Mesangial cell (primary cell): ENCODE results near the gene HDAC5. TPM values are rescaled to one million over a fixed set of nuclear protein-coding genes. Genes with fewer than 3 reads are reported as not detected.

ENCODE experiments used
- total RNA-seq: library from RNA; depleted of rRNA; stranded (reverse); fragments of >200 nt; gene quantifications from 2 replicates; pipeline ENCODE4 v1.2.3, GENCODE V29; 2015

Gene HDAC5
- 21.3 and 61.7 TPM in 2 replicates for total RNA-seq

DNA sequence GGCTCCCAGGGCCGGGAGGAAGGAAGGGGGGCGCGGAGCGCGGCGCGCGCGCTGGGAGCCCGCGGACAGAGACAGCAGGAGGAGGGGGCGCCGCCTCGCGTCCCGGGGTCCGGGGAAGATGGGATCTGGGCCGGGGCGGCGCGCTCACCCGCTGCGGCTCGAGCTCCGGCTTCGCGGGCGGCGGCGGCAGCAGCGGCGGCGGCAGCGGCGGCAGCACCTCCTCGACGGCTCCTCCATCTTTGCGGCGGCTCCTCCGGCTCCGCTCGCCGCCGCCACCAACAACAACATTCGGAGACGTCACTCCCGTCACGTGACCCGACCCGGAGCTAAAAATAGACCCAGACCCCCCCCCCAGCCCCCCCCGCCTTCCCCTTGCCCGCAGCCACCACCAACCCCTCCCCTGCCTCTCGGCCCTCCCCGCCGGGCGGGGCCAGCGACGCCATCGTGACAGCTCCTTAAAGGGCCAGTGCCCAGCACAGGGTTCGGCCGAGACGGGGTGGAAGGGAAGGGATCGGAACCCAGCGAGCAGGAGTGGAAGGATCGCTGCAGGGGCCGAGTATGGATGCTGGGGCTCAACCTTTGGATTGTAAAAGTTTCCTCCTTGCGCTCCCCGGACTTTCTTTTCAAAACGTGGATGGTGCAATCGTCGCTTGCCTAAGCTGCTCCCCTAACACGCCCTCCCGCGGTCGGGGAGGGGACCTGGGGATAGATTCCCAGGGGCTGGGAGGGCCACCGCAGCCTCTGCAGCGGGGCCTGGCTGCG, at the start of gene HDAC5:
Gene HDAC5, minus strand, starts transcription at position 286 of the 762 bp plus-strand sequence. CDS start 6,126 bp downstream, outside the sequence.

GRCh38 chr17:44170499-44171201, 47.2 kb upstream of the HDAC5 start, which contains the start of gene ASB16:
Gene ASB16 (plus strand): TSS chr17:44170704. CDS start chr17:44170790, 86 bp downstream.

DNA sequence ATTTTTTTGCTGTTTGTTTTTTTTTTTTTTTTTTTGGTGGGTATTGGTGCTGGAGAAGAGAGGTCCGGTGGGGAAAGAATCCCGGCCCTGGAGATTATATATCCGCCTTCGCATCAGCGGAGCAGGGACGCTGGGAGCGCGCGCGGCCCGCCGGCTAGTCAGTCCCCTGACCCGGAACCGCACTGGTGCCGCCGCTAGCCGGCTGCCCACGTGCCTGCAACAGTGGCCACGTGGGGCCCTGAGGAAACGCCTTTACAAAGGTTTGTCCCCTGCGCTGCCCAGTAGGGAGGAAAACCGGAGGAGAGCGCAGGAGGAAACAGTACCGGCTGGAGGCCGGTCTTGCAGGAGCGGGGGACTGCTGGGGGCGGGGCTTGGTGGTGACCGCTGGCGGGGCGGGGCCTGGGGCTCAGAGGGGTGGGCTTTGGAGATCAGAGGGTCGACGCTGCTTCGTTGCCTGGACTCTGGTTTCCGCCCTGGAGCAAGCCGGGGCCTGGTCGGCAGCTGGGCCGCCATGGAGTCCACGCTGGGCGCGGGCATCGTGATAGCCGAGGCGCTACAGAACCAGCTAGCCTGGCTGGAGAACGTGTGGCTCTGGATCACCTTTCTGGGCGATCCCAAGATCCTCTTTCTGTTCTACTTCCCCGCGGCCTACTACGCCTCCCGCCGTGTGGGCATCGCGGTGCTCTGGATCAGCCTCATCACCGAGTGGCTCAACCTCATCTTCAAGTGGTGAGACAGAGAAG, 52.8 kb downstream of the HDAC5 start, which contains the start of gene G6PC3:
Gene G6PC3, plus strand, starts transcription at position 281 of the 743 bp plus-strand sequence. Its CDS starts 231 bp downstream, at position 512.

GRCh38 chr17:44066204-44066930, 57.1 kb downstream of the HDAC5 start, which contains the start of gene LSM12:
Gene LSM12 (minus strand): TSS chr17:44066671. CDS start chr17:44066587, 84 bp downstream.

Other genes with a start within 250 kb of the HDAC5 start
- gene MPP2, start 216.1 kb downstream of the HDAC5 start, total RNA-seq = 2.8 and 4.4 TPM in 2 replicates
- not detected in 2 replicates for gene PPY, start 181.2 kb downstream of the HDAC5 start, total RNA-seq
- 0.38 TPM in 1 of 2 replicates, not detected in the other for gene PYY, start 169.7 kb downstream of the HDAC5 start, total RNA-seq
- 6.2 and 9.0 TPM in 2 replicates for gene NAGS, start 119.0 kb downstream of the HDAC5 start, total RNA-seq
- 39.3 and 54.3 TPM in 2 replicates for gene TMEM101, start 108.7 kb downstream of the HDAC5 start, total RNA-seq
- 44.4 and 59.3 TPM in 2 replicates for gene LSM12, start 57.0 kb downstream of the HDAC5 start, total RNA-seq
- 67.0 and 73.0 TPM in 2 replicates for gene G6PC3, start 52.9 kb downstream of the HDAC5 start, total RNA-seq
- 1.9 and 12.2 TPM in 2 replicates for gene HROB, start 18.3 kb upstream of the HDAC5 start, total RNA-seq
- 0.51 TPM in 1 of 2 replicates, not detected in the other for gene ASB16, start 47.1 kb upstream of the HDAC5 start, total RNA-seq
- 25.1 and 35.2 TPM in 2 replicates for gene TMUB2, start 63.3 kb upstream of the HDAC5 start, total RNA-seq
- 41.6 and 49.2 TPM in 2 replicates for gene ATXN7L3, start 76.2 kb upstream of the HDAC5 start, total RNA-seq
- gene UBTF, start 96.0 kb upstream of the HDAC5 start, total RNA-seq = 38.6 and 45.1 TPM in 2 replicates
- gene SLC4A1, start 144.5 kb upstream of the HDAC5 start, total RNA-seq = not detected in 2 replicates
- gene RUNDC3A, start 185.0 kb upstream of the HDAC5 start, total RNA-seq = 2.3 TPM in 1 of 2 replicates, not detected in the other
- gene SLC25A39, start 201.2 kb upstream of the HDAC5 start, total RNA-seq = 135 and 149 TPM in 2 replicates
- 305 and 1,188 TPM in 2 replicates for gene GRN, start 221.7 kb upstream of the HDAC5 start, total RNA-seq
- gene FAM171A2, start 240.2 kb upstream of the HDAC5 start, total RNA-seq = 11.4 and 17.0 TPM in 2 replicates